GM21825 (cell line): ENCODE results near the gene FXYD4.

Experiments
- ATAC-seq: cut with Tn5 transposase; IDR thresholded peaks from one replicate; pipeline ENCODE4 v1.9.1; 2021; ENCODE audit warnings: mild to moderate bottlenecking, moderate library complexity; ENCODE audit not compliant: unreplicated experiment

FXYD4 gene

GRCh38 chr10:43394868-43395267 lies 23.4 kb downstream of the FXYD4 start:
- no peak for ATAC-seq

- no peak for ATAC-seq
These were observed 24.2 kb downstream of the FXYD4 start for GRCh38 chr10:43395571-43396060.

- peak; percentile 44 for ATAC-seq
These were observed 24.9 kb downstream of the FXYD4 start for GRCh38 chr10:43396061-43396927.

GRCh38 chr10:43396928-43397624 lies 25.6 kb downstream of the FXYD4 start:
- peak; percentile 81 for ATAC-seq

- no peak for ATAC-seq
These were observed 27.5 kb downstream of the FXYD4 start for GRCh38 chr10:43398939-43399319.

GRCh38 chr10:43399320-43400310 lies 28.2 kb downstream of the FXYD4 start:
- no peak for ATAC-seq

- no peak for ATAC-seq
These were observed 30.2 kb downstream of the FXYD4 start for GRCh38 chr10:43401627-43402026.

- no peak for ATAC-seq
These were observed 30.7 kb downstream of the FXYD4 start for GRCh38 chr10:43402176-43402575.

- no peak for ATAC-seq
These were observed 31.5 kb downstream of the FXYD4 start for GRCh38 chr10:43402880-43403452.

GRCh38 chr10:43403911-43404703 lies 32.7 kb downstream of the FXYD4 start:
- ATAC-seq = no peak

GRCh38 chr10:43404704-43405084 lies 33.3 kb downstream of the FXYD4 start:
- ATAC-seq = no peak

GRCh38 chr10:43407148-43407575 lies 35.7 kb downstream of the FXYD4 start:
- no peak for ATAC-seq

GRCh38 chr10:43407576-43408330 lies 36.3 kb downstream of the FXYD4 start:
- peak; percentile 41 for ATAC-seq

- ATAC-seq = no peak
These were observed 36.9 kb downstream of the FXYD4 start for GRCh38 chr10:43408331-43408709.

- ATAC-seq = peak; percentile 65
These were observed 37.4 kb downstream of the FXYD4 start, which contains the start of gene HNRNPF for GRCh38 chr10:43408710-43409384. Gene HNRNPF (minus strand): TSS chr10:43409186. CDS start chr10:43387884, 21,302 bp downstream.

GRCh38 chr10:43409385-43410109 lies 38.1 kb downstream of the FXYD4 start:
- no peak for ATAC-seq

GRCh38 chr10:43410345-43410744 lies 38.9 kb downstream of the FXYD4 start:
- no peak for ATAC-seq

GRCh38 chr10:43411536-43411935 lies 40.1 kb downstream of the FXYD4 start:
- no peak for ATAC-seq
